GM23338 (cell line): Measurements from ENCODE around the gene USP15. TPM values are rescaled to one million over a fixed set of nuclear protein-coding genes. Genes with fewer than 3 reads are reported as not detected.
A peak's percentile ranks its signal among the peaks of the same experiment; 100 is the strongest.

Experiments
- ATAC-seq: fragments of 200-7000 bp; cut with Tn5 transposase; 3 replicates; pipeline ENCODE4 v1.9.1; 2020
- DNase-seq: peaks from one replicate; pipeline ENCODE4 v3.0.0-alpha.2; 2015; ENCODE audit warnings: low spot score
- H2AFZ ChIP-seq: fragments of 200-600 bp; sonication (generic); 2 replicates; pipeline ENCODE4 v1.8.0; 2016; ENCODE audit warnings: antibody characterized with exemption, mild to moderate bottlenecking, moderate library complexity
- H3F3A ChIP-seq: fragments of 200-600 bp; sonication (generic); replicated peaks from 2 replicates; pipeline ENCODE4 v1.8.0; 2017; ENCODE audit warnings: antibody characterized with exemption, mixed run types, low read depth
- H3K27ac ChIP-seq: fragments of 200-600 bp; sonication (generic); 2 replicates; pipeline ENCODE4 v1.6.1; 2016; ENCODE audit warnings: low read depth
- H3K27me3 ChIP-seq: fragments of 200-600 bp; sonication (generic); 2 replicates; pipeline ENCODE4 v1.8.0; 2016; ENCODE audit warnings: mild to moderate bottlenecking, mixed run types, moderate library complexity; ENCODE audit not compliant: insufficient read depth
- H3K36me3 ChIP-seq: fragments of 200-600 bp; sonication (generic); 2 replicates; pipeline ENCODE4 v1.8.0; 2016; ENCODE audit warnings: mild to moderate bottlenecking; ENCODE audit not compliant: insufficient read depth
- H3K4me1 ChIP-seq: fragments of 200-600 bp; sonication (generic); 2 replicates; pipeline ENCODE4 v1.8.0; 2016; ENCODE audit warnings: mild to moderate bottlenecking, moderate library complexity; ENCODE audit not compliant: insufficient read depth
- H3K4me2 ChIP-seq: fragments of 200-600 bp; sonication (generic); 2 replicates; pipeline ENCODE4 v1.7.1; 2017; ENCODE audit warnings: mixed run types
- H3K4me3 ChIP-seq: fragments of 200-600 bp; sonication (generic); 2 replicates; pipeline ENCODE4 v1.6.1; 2016; ENCODE audit warnings: mixed run types
- H3K79me2 ChIP-seq: fragments of 200-600 bp; sonication (generic); replicated peaks from 2 replicates; pipeline ENCODE4 v1.8.0; 2017; ENCODE audit warnings: mild to moderate bottlenecking; ENCODE audit not compliant: insufficient read depth
- H3K9me2 ChIP-seq: fragments of 200-600 bp; sonication (generic); 2 replicates; pipeline ENCODE4 v1.8.0; 2017; ENCODE audit not compliant: insufficient read depth
- H4K20me1 ChIP-seq: fragments of 200-600 bp; sonication (generic); replicated peaks from 2 replicates; pipeline ENCODE4 v1.8.0; 2017; ENCODE audit warnings: mild to moderate bottlenecking; ENCODE audit not compliant: insufficient read depth
- H3K27ac Mint-ChIP-seq: 2 replicates; pipeline ENCODE4 v1.8.0; 2020; ENCODE audit warnings: inconsistent platforms, mild to moderate bottlenecking, moderate library complexity, mixed read lengths
- H3K27me3 Mint-ChIP-seq: 3 replicates; pipeline ENCODE4 v1.8.0; 2022; ENCODE audit warnings: low read depth, mild to moderate bottlenecking, moderate library complexity, mixed read lengths, inconsistent platforms; ENCODE audit not compliant: insufficient read depth, poor library complexity
- H3K36me3 Mint-ChIP-seq: 3 replicates; pipeline ENCODE4 v1.8.0; 2021; ENCODE audit warnings: low read depth, mild to moderate bottlenecking, inconsistent platforms, moderate library complexity, mixed read lengths
- H3K4me1 Mint-ChIP-seq: 3 replicates; pipeline ENCODE4 v1.8.0; 2020; ENCODE audit warnings: mild to moderate bottlenecking, inconsistent platforms, mixed read lengths
- H3K4me3 Mint-ChIP-seq: 3 replicates; pipeline ENCODE4 v1.8.0; 2021; ENCODE audit warnings: moderate library complexity, mild to moderate bottlenecking, inconsistent platforms, mixed read lengths
- H3K9me3 Mint-ChIP-seq: 3 replicates; pipeline ENCODE4 v1.8.0; 2020; ENCODE audit warnings: moderate library complexity, mild to moderate bottlenecking, inconsistent platforms, mixed read lengths
- EZH2 ChIP-seq: fragments of 200-600 bp; sonication (generic); IDR thresholded peaks from one replicate; pipeline ENCODE4 v1.8.0; 2017; ENCODE audit warnings: antibody characterized with exemption, mild to moderate bottlenecking, low read depth; ENCODE audit not compliant: unreplicated experiment
- JUNB ChIP-seq: IDR thresholded peaks from one replicate; pipeline ENCODE4 v1.6.1; 2016; ENCODE audit warnings: antibody characterized with exemption; ENCODE audit not compliant: unreplicated experiment
- NANOG ChIP-seq: IDR thresholded peaks from 2 replicates; pipeline ENCODE4 v1.6.1; 2016; ENCODE audit warnings: antibody characterized with exemption, borderline replicate concordance
- POLR2AphosphoS5 ChIP-seq: IDR thresholded peaks from 2 replicates; pipeline ENCODE4 v1.6.1; 2016; ENCODE audit warnings: antibody characterized with exemption, low read depth
- ZNF114 ChIP-seq: fragments of 250-450 bp; sonication (Bioruptor Pico); IDR thresholded peaks from 2 replicates; pipeline ENCODE4 v1.5.0; 2020; ENCODE audit warnings: mild to moderate bottlenecking, moderate library complexity
- ZNF331 ChIP-seq: fragments of 250-450 bp; sonication (Bioruptor Pico); IDR thresholded peaks from 2 replicates; pipeline ENCODE4 v1.5.0; 2020; ENCODE audit warnings: low read depth, mild to moderate bottlenecking, moderate library complexity
- polyA plus RNA-seq: library from polyadenylated mRNA; unstranded; fragments of >200 nt; fragmentation: Nextera tagmentation; extraction: Ambion mirVana; gene quantifications from 2 replicates; pipeline ENCODE4 v1.2.1, GENCODE V29; 2016
- total RNA-seq: library from RNA; depleted of rRNA; stranded (reverse); fragments of >200 nt; shearing (Covaris generic); gene quantifications from 2 replicates; pipeline ENCODE4 v1.2.3, GENCODE V29; 2014
- TF ChIP-seq, protein P1 (sequence below): IDR thresholded peaks from one replicate; pipeline ENCODE4 v1.6.1; 2018; ENCODE audit warnings: antibody characterized with exemption; ENCODE audit not compliant: unreplicated experiment
- TF ChIP-seq, protein P2 (sequence below), 2 experiments: fragments of 200-600 bp in 1 of 2; sonication (generic) in 1 of 2; conservative IDR thresholded peaks; 2 replicates each; pipeline versions ENCODE4 v1.5.1 to v1.6.1; 2016 to 2017; ENCODE audit warnings: antibody characterized with exemption in 2 of 2, low read depth in 2 of 2, mild to moderate bottlenecking in 2 of 2, moderate library complexity in 1 of 2
- TF ChIP-seq, protein P3 (sequence below): fragments of 250-450 bp; sonication (Bioruptor Pico); IDR thresholded peaks from 2 replicates; pipeline ENCODE4 v1.5.0; 2020; ENCODE audit warnings: mild to moderate bottlenecking, moderate library complexity
- TF ChIP-seq, protein P4 (sequence below): IDR thresholded peaks from 2 replicates; pipeline ENCODE4 v1.6.1; 2016; ENCODE audit warnings: antibody characterized with exemption

USP15 gene
- total and polyA plus RNA-seq, 2 experiments from 2014 or later: 29.5 to 60.3 TPM

DNA sequence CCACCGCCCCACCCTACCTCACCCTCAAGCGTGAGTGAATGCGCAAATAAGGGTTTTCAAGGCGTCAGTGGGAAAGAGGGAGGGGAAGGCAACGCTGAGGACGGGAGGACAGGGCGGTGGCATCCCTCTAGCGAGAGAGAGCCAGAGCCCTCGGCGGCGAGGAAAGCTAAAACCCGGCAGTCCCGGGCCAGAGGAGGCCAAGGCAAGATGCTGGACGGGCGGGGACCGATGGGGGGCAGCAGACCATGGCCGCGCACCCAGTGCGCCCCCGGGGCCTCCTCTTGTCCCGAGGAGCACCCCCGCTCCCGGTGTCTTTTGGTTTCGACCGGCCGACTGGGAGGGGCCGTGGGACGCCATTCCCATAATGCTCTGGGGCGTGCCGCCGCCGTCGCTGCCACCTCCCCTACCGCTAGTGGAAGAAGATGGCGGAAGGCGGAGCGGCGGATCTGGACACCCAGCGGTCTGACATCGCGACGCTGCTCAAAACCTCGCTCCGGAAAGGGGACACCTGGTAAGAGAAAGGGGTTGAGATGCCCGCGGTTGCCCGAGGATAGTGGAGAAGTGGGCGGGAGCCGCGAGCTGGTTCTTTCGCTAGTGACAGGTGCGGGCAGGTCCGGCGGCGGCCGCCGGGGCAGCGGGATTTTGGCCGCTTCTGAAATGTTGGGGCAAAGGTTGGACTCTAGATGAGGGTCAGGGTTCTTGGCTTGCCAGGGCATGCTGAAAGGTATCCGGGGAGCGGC, at the start of gene USP15 (continued):
- TF ChIP-seq NANOG: peak; percentile 43; the same call in 1 of the 2 replicates

DNA sequence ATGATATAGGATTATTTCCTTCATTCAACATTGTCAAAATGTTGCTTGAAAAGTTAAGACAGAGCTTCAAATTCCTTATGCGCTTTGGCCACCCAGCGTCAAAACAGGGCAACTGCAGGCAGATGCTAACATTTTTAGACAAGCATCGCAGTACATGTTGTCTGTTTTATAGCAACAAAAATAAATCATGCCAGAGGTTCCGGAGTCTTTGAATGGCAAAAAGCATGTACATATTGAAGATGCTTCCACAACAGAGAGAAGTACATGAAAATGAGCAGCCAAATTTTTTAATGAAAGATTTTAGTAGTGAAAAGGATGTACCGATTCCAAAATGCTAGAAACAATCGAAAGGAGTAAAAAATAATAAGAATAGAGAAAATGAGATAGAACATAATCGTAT, 49.8 kb upstream of the USP15 start:
- Histone ChIP-seq H3K27ac (no peak overlapping the region), H2AFZ (no peak overlapping the region), H3K4me3 (no peak overlapping the region), H3K4me2 (no peak overlapping the region), H4K20me1 (no peaks in the 10 kb centered on the region), H3F3A (no peaks in the 10 kb centered on the region), H3K27me3 (no peaks in the 10 kb centered on the region), H3K4me1 (no peaks in the 10 kb centered on the region), H3K36me3 (no peaks in the 10 kb centered on the region), H3K79me2 (no peaks in the 10 kb centered on the region), H3K9me2 (peaks cover 4% of the 10 kb centered on the region)
- TF ChIP-seq, protein P1, sequence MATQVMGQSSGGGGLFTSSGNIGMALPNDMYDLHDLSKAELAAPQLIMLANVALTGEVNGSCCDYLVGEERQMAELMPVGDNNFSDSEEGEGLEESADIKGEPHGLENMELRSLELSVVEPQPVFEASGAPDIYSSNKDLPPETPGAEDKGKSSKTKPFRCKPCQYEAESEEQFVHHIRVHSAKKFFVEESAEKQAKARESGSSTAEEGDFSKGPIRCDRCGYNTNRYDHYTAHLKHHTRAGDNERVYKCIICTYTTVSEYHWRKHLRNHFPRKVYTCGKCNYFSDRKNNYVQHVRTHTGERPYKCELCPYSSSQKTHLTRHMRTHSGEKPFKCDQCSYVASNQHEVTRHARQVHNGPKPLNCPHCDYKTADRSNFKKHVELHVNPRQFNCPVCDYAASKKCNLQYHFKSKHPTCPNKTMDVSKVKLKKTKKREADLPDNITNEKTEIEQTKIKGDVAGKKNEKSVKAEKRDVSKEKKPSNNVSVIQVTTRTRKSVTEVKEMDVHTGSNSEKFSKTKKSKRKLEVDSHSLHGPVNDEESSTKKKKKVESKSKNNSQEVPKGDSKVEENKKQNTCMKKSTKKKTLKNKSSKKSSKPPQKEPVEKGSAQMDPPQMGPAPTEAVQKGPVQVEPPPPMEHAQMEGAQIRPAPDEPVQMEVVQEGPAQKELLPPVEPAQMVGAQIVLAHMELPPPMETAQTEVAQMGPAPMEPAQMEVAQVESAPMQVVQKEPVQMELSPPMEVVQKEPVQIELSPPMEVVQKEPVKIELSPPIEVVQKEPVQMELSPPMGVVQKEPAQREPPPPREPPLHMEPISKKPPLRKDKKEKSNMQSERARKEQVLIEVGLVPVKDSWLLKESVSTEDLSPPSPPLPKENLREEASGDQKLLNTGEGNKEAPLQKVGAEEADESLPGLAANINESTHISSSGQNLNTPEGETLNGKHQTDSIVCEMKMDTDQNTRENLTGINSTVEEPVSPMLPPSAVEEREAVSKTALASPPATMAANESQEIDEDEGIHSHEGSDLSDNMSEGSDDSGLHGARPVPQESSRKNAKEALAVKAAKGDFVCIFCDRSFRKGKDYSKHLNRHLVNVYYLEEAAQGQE: no peak
- TF ChIP-seq, protein P2, sequence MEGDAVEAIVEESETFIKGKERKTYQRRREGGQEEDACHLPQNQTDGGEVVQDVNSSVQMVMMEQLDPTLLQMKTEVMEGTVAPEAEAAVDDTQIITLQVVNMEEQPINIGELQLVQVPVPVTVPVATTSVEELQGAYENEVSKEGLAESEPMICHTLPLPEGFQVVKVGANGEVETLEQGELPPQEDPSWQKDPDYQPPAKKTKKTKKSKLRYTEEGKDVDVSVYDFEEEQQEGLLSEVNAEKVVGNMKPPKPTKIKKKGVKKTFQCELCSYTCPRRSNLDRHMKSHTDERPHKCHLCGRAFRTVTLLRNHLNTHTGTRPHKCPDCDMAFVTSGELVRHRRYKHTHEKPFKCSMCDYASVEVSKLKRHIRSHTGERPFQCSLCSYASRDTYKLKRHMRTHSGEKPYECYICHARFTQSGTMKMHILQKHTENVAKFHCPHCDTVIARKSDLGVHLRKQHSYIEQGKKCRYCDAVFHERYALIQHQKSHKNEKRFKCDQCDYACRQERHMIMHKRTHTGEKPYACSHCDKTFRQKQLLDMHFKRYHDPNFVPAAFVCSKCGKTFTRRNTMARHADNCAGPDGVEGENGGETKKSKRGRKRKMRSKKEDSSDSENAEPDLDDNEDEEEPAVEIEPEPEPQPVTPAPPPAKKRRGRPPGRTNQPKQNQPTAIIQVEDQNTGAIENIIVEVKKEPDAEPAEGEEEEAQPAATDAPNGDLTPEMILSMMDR (conservative IDR thresholded peaks at IDR 0.05; ENCODE audit: low read depth in 2 of 2): peak; percentile 76 to 86
- TF ChIP-seq, protein P3, sequence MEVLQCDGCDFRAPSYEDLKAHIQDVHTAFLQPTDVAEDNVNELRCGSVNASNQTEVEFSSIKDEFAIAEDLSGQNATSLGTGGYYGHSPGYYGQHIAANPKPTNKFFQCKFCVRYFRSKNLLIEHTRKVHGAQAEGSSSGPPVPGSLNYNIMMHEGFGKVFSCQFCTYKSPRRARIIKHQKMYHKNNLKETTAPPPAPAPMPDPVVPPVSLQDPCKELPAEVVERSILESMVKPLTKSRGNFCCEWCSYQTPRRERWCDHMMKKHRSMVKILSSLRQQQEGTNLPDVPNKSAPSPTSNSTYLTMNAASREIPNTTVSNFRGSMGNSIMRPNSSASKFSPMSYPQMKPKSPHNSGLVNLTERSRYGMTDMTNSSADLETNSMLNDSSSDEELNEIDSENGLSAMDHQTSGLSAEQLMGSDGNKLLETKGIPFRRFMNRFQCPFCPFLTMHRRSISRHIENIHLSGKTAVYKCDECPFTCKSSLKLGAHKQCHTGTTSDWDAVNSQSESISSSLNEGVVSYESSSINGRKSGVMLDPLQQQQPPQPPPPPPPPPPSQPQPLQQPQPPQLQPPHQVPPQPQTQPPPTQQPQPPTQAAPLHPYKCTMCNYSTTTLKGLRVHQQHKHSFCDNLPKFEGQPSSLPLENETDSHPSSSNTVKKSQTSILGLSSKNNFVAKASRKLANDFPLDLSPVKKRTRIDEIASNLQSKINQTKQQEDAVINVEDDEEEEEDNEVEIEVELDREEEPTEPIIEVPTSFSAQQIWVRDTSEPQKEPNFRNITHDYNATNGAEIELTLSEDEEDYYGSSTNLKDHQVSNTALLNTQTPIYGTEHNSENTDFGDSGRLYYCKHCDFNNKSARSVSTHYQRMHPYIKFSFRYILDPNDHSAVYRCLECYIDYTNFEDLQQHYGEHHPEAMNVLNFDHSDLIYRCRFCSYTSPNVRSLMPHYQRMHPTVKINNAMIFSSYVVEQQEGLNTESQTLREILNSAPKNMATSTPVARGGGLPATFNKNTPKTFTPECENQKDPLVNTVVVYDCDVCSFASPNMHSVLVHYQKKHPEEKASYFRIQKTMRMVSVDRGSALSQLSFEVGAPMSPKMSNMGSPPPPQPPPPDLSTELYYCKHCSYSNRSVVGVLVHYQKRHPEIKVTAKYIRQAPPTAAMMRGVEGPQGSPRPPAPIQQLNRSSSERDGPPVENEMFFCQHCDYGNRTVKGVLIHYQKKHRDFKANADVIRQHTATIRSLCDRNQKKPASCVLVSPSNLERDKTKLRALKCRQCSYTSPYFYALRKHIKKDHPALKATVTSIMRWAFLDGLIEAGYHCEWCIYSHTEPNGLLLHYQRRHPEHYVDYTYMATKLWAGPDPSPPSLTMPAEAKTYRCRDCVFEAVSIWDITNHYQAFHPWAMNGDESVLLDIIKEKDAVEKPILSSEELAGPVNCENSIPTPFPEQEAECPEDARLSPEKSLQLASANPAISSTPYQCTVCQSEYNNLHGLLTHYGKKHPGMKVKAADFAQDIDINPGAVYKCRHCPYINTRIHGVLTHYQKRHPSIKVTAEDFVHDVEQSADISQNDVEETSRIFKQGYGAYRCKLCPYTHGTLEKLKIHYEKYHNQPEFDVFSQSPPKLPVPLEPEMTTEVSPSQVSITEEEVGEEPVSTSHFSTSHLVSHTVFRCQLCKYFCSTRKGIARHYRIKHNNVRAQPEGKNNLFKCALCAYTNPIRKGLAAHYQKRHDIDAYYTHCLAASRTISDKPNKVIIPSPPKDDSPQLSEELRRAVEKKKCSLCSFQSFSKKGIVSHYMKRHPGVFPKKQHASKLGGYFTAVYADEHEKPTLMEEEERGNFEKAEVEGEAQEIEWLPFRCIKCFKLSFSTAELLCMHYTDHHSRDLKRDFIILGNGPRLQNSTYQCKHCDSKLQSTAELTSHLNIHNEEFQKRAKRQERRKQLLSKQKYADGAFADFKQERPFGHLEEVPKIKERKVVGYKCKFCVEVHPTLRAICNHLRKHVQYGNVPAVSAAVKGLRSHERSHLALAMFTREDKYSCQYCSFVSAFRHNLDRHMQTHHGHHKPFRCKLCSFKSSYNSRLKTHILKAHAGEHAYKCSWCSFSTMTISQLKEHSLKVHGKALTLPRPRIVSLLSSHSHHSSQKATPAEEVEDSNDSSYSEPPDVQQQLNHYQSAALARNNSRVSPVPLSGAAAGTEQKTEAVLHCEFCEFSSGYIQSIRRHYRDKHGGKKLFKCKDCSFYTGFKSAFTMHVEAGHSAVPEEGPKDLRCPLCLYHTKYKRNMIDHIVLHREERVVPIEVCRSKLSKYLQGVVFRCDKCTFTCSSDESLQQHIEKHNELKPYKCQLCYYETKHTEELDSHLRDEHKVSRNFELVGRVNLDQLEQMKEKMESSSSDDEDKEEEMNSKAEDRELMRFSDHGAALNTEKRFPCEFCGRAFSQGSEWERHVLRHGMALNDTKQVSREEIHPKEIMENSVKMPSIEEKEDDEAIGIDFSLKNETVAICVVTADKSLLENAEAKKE: no peak
- TF ChIP-seq, protein P4, sequence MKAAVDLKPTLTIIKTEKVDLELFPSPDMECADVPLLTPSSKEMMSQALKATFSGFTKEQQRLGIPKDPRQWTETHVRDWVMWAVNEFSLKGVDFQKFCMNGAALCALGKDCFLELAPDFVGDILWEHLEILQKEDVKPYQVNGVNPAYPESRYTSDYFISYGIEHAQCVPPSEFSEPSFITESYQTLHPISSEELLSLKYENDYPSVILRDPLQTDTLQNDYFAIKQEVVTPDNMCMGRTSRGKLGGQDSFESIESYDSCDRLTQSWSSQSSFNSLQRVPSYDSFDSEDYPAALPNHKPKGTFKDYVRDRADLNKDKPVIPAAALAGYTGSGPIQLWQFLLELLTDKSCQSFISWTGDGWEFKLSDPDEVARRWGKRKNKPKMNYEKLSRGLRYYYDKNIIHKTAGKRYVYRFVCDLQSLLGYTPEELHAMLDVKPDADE: no peak
- TF ChIP-seq JUNB: no peak
- no peak for TF ChIP-seq POLR2AphosphoS5
- TF ChIP-seq ZNF114 (CRISPR knock-in tag): no peak
- no peak for TF ChIP-seq EZH2
- TF ChIP-seq ZNF331 (CRISPR knock-in tag): no peak
- Mint-ChIP-seq H3K36me3 (no peaks in the 10 kb centered on the region), H3K9me3 (no peaks in the 10 kb centered on the region), H3K4me1 (peaks cover 3% of the 10 kb centered on the region; the same call in 2 of the 3 replicates), H3K4me3 (no peak overlapping the region), H3K27ac (no peak overlapping the region), H3K27me3 (no peaks in the 10 kb centered on the region)
- DNase-seq (peak; percentile 67), ATAC-seq (no peak; the same call in 2 of the 3 replicates)
